ENCODE results near the gene TCF25.

DNA sequence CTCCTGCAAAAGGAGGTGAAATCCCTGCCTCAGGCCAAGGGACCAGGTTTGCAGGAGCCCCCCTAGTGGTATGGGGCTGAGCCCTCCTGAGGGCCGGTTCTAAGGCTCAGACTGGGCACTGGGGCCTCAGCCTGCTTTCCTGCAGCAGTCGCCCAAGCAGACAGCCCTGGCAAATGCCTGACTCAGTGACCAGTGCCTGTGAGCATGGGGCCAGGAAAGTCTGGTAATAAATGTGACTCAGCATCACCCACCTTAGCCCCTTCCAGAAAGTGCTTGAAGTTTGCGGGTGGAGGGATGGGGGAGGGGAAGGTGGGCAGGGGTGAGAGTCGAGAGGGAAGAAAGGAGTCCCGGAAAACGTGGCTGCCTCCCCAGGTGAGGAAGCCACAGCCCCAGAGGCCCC is 47.3 kb downstream of the TCF25 start:
- TF ChIP-seq, protein P1, sequence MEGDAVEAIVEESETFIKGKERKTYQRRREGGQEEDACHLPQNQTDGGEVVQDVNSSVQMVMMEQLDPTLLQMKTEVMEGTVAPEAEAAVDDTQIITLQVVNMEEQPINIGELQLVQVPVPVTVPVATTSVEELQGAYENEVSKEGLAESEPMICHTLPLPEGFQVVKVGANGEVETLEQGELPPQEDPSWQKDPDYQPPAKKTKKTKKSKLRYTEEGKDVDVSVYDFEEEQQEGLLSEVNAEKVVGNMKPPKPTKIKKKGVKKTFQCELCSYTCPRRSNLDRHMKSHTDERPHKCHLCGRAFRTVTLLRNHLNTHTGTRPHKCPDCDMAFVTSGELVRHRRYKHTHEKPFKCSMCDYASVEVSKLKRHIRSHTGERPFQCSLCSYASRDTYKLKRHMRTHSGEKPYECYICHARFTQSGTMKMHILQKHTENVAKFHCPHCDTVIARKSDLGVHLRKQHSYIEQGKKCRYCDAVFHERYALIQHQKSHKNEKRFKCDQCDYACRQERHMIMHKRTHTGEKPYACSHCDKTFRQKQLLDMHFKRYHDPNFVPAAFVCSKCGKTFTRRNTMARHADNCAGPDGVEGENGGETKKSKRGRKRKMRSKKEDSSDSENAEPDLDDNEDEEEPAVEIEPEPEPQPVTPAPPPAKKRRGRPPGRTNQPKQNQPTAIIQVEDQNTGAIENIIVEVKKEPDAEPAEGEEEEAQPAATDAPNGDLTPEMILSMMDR (IDR thresholded peaks at IDR 0.05) = no peak
- no peak for TF ChIP-seq POLR2A (IDR thresholded peaks at IDR 0.05)

Measured in esophagus squamous epithelium (tissue), 4 donors.